COLO829 (cell line): ENCODE data around the gene AGAP1.
A peak's percentile ranks its signal among the peaks of the same experiment; 100 is the strongest.
"Not testable (repeated sequence)": the region's sequence is repeated elsewhere in the genome, so short reads cannot be mapped to it uniquely, and the experiment has no call there.

Source experiments
- DNase-seq: peaks from one replicate; pipeline ENCODE4 v3.0.0; 2012; ENCODE audit warnings: low spot score

AGAP1 gene

DNA sequence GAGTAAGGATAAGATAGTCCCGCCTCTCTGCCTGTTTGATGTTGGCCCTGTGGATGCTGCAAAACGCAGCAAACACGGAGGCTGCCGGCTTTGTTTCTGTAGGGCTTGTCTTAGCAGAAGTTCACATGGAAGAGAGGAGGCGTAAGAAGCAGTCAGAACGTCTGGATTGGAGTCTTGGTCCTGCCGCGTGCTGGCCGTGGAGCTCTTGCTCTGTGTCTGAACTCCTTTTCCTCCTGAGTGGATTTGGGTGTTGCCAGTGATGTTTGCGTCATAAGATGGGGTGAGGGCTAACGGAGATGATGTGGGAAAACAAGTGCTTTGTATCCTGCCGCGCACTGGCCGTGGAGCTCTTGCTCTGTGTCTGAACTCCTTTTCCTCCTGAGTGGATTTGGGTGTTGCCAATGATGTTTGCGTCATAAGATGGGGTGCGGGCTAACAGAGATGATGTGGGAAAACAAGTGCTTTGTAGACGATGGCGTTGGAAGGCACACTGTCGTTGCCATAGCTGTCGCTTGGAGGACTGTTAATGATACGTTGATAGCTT lies 240.9 kb downstream of the AGAP1 start:
- no peak for DNase-seq

DNA sequence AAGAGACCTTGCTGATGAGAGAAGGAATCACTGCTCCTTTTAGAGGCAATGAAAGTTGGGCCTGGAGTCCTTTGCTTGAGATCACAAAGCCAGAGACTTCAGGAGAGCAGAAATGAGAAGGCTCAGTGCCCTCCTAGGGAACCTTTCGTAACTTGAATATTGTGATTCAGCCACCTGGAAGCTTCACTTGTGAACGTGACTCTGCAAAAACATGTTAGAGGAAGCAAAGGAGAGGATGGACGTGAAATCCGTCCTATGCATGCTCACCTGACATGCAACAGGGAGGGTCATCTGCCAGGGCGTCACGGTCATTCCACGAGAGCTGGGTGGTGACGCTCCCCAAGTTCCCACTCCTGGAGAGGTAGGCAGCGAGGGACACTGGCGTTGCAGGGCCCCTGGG lies 243.6 kb downstream of the AGAP1 start:
- DNase-seq = no peak

DNA sequence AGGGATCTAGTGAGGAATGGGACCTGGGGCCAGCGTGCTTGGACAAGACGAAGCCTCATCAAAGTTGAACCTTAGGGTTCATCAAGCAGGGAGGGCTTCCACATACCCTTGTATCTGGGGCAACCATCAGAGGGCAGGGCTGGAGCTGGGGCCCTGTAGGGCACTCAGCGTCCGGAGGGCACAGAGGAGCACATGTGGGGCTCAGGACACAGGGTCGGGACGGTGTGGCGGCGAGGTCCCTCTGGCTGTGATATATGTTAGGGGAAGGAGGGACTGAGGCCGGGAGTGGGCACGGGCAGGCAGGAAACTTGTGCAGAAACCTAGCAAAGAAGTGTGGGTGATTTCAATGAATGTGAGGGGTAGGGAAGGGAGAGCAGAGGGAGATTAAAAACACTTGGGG lies 244.0 kb downstream of the AGAP1 start:
- no peak for DNase-seq

DNA sequence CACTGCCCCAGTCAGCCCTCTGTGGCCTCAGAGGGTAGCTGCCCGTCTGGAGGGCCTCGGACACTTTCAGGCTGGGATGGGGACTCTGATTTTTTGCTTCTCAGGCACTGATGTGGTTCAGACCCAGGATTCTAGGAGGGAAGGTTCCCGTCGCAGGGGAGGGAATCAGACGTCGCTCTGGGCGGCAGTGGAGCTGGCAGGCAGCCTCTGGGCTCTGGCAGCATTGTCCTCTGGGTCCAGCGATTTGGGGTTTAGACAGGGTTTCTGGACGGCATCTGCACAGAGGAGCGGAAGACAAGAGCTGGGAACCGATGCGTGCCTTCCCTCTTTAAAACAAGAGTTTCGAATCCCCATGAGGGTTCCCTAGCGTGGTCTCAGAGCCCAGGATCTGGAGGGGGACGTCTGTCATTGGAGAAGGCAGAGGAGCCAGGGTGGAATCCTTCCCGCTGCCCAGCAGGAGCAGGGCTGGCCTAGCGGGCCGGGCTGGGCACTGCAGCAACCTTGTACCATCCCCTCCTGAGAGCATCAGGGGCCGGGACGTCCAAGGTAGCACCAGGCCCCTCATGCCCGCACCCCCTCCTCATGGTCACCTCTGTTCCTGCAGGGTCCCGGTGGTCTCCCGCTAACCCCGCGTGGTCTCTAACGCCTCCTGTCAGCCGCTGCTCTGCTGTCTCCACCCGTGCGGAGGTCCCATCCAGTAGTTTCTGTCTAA lies 246.0 kb downstream of the AGAP1 start:
- no peak for DNase-seq

DNA sequence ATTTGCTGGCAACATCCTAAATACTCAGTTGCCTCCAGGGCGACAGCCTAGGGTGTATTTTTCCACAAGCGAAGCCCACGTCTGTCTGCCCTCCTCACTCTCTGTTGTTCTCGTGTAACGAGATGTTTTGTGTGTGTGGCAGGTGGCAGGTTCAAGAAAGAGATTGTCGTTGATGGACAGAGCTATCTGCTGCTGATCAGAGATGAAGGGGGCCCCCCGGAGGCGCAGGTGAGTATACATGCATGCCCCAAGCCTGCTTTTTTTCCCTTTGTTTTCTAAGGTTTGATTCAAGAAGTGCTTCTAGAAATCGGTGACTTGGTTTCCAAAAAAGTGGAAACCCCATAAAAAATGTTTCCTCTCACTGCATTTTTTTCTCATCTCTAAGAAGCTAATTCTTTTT lies 247.0 kb downstream of the AGAP1 start:
- peak; percentile 17 for DNase-seq

DNA sequence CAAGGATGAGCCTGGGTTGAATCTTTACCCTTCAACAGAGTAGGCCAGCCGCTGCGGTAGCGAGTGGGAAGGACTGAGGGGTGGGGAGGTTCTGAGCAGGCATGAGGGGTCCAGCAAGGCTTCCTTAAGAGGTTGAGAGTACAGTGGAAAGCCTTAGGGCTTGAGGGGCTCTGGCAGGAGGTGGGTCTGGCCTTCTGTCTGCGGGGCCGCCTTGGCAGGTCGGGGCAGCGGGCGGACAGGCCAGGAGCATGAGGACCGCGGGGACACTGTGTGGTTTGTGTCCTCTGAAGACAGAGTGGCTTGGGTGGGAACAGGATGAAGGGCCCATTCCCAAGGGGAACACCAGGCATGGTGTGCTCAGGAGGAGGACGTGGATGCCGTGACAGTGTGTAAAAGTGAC lies 250.3 kb downstream of the AGAP1 start:
- DNase-seq = no peak

DNA sequence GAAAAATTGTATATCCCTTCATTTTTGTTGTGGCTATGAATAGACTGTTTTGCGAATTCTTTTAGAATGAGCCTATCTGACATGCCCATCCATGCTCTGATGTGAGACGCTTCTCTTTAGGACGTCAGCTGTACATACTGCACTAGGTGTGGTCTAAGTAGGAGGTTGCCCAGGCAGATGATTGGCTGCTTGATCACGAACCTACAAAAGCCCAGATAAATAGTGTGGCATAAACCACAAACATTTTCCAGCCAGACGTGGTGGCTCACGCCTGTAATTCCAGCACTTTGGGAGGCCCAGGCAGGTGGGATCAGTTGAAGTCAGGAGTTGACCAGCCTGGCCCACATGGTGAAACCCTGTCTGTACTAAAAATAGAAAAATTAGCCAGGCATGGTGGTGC lies 251.8 kb downstream of the AGAP1 start:
- DNase-seq = no peak

DNA sequence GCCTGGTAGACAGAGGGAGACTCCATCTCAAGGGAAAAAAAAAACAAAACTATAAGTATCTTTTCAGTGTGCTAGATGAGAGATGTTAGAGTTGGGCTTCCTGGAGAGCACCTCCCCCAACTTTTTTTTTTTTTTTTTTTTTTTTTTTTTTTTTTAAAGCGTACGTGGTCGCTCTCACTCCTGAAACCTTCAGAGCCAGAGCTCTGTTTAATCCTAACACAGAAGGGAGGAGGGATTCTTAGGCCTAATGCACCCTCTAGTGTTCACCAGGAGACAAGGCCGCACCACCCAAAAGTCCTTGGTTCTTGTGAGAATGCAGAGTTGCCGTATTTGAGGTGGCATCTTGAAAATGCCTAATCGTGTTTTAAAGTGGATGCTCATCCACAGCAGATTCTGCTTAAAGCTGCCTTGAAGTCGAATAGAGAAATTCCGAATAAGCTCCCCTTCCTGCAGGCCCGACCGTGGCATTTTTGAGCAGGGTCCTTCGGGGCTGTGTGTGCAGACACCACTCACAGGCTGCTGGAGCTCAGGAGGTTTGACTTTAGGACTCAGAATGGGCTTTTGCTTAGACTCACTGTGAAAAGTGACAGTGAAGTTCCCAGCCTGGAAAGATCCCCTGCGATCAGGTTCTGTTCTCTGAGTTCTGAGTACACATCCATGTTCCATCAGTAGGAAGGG lies 252.6 kb downstream of the AGAP1 start:
- peak; percentile 80 for DNase-seq

DNA sequence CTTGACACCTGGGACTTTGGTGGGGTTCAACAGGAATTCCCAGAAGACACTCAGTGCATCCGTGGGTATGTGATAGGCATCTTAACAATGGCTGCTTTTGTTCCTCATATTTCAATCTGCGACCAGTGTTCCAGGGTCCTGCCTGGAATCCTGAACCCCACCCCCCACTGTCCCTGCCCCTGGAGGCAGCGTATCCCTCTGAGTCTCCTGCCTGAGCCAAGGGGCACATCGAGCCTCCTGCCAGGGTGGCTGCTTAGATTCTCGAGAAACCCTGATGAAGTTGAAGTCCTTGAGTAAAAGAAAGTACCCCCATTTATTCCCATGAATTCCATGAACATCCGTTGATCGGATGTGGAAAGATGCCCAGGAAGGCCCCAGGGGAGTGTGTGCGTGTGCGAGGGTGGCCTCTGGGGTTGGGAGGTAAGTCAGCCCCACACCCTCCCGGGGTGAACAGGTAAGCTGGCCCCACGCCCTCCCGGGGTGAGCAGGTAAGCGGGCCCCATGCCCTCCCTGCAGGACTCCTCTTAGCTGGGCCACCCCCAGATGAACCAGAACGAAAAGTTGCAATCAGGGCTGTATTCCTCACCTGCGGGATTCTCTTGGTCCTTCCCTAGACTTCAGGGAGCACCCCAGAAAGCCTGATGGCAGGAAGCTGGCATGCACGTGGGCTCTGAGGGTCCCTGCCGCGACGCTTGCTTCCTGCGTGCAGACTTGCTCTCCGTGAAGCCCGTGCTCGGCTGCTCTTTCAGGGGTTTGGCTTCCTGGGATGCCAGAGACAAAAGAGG lies 253.3 kb downstream of the AGAP1 start:
- DNase-seq = no peak

DNA sequence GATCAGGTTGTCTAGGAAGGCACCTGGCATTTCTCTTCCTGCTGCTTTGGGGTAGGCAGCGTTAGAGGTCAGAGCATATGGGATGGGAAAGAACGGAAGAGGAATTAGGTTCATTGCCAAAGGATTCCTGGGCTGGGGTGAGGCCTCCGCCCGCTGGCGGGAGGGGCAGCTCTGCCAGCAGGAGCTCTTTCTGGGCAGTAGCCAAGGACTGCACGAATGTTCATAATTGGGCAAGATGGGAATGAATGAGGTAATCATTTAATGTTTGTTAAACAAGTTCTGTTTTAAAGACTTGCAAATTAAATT lies 253.9 kb downstream of the AGAP1 start:
- DNase-seq = no peak

DNA sequence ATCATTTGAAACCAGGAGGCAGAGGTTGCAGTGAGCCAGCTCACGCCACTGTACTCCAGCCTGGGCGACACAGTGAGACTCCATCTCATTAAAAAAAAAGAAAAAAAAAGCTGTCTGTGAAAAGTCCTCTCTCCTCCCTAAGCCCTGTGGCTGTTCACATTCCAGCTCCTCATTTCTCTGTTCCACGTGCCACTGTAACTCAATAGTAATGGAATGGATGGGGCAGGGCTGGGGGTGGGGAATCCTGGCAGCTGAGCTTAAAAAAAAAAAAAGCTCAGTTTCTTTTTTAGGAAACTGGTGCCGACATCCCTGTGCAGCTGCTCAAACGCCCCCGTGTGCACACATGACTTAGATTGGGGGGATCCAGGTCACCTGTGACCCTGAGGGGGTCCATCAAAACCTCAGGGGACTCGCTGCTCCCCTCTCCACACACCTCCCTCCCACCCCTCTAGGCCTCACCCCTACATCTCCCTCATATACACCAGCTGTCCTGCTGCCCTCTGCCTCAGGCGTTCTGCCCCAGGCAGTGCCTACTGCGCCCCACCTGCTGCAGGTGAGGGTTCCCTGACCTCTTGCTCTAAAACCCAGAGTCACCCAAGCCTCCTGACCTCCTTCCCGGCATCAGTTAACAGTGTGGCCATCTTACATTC lies 255.4 kb downstream of the AGAP1 start:
- DNase-seq = no peak

DNA sequence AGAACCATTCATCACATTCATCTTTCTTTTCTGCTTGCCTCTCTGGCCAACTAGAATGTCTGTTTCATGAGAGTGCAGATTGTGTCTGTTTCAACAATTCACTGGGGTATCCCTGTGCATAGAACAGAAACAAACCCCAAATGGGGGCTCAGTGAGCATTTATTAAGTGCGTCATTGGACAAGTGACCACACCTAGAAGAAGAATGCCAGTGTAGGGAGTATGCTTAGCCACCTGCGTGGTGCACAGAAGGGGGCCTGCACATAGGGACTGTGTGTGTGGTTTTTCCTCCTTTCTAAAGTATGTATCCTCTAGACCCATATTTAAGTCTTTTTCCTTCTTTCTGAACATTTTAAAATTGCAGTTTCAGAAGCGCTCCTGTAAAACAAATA lies 255.9 kb downstream of the AGAP1 start:
- DNase-seq = no peak

DNA sequence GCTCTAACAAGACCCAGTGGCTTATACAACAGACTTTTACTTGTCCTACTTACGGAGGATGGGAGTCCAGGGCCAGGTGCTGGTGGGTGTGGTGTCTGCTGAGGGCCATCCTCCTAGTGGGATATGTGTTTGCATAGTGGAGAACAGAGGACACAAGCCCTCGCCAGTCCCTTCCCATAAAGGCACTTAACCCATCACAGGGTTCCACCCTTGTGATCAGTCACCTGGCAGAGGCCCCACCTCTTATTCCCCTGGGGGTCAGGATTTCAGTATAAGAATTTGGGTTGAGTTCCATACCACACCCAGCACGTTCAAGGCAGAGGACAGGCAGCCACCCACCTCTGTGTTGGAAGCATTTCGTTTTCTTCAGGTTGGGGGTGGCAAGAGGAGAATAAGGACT lies 259.0 kb downstream of the AGAP1 start:
- no peak for DNase-seq

DNA sequence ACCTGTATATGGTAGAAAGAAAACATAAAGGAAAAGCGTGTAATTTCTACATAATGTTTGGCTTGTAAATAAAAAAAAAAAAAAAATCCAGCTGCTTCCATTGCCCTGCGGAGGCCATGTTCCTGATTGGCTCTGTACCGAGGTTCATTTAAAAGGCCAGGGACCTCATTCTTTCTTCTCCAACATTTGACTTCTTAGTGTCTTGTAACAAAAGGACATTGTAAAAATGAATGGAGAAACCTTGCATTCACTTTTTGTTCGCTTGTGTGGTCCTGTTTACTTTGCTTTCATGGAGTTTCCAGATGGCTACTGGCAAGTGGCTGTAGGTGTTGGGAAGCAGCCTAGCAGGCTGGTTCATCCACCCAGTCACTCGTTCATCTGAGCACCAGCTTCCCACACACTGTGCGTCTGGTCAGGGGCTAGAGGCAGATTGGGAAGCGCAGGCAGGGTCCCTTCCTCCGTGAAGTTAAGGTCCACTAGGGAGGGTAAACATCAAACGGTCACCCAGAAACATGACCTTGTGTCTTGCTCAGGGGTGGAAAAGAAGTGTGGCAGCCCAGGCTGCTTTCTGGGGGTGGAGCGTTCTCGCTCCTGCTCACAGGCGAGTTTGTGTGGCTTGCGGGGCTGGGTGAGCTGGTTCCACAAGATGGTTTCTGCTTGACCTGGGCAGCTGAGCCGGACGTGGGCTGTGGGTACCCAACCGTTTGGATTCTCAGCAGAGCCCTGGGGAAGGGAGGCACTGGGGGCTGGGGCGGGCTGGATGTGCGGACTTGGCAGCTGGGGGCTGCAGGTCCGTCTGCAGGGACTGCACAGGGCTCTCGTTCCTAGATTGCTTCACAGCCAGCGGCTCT lies 260.7 kb downstream of the AGAP1 start:
- no peak for DNase-seq

DNA sequence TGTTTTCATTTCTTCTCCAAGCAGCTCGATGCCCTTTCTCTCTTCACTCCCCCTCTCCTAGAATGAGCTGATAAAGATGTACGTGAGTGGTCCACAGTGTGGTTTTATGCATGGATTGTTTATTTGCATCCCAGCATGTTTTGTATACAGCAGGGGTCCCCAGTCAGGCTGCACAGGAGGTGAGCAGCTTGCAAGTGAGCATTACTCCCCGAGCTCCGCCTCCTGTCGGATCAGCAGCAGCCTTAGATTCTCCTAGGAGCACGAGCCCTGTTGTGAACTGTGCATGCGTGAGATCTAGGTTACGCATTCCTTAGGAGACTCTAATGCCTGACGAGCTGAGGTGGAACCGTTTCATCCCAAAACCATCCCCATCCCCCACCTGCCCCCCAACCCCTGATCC lies 262.6 kb downstream of the AGAP1 start:
- DNase-seq = no peak

DNA sequence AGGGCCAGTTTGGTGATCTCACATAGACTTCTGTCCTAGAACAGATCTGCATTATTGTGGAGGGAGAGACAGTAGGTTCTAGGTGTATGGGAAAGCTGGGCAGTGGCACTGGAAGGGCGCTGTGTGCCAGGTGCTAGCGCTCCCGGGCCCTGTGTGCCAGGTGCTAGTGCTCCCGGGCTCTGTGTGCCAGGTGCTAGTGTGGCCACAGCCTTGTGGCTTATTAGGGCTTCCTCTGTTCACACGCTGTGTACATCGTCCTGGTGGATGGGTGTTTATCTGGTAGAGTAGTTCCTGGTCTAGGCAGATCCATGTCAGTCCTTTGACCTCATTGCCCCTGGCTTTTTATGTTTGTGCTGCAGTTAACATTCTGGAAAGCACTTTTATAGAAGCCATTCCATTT lies 263.4 kb downstream of the AGAP1 start:
- DNase-seq = no peak

DNA sequence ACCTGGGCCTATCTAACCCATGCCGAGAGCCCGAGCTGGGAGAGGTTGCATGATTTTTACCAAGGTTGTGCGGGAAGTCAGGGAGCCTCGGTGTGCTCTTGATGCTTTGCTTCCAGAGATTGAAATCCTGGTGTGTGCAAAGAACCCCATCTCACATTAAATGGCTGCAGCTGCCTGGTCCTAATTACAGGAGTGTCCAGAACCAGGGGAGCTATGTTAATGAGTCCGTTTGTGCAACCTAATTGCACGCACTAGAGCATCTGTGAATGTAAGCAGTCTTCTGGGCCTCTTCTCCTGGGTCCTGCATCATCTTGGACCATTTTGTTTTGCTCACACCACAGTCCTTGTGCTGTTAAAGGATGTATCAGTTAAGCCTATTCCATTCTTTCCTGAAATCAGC lies 263.8 kb downstream of the AGAP1 start:
- DNase-seq = no peak

DNA sequence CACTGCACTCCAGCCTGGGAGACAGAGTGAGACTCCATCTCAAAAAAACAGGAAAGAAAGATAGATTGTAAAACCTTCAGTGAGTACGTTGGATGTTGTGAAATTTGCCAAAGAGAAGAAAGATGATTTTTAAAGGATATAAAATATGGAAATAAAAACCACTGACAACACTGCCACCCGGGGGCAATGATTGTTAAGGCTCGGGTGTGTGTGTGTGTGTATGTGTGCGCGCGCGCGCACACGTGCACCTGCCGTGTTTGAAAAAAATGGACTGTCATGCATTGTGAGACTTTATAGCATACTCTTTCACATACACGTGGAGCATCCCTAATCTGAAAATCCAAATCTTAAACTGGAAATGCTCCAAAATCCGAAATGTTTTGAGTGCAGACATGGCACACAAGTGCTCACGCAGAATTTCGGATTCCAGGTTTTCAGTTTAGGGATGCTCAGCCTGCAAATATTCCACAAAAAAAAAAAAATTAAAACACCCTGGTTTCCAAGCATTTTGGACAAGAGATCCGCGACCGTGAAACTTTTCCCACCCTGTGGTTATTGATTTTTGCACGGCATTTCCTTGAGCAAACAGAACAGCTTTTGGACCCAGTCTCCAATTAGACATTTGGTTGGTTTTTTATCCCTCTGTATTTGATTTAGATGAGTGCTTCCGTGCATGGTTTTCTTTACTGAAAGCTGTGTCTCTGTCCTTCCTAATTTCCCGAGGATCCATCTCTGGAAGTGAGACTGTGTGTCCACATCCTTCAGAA lies 269.2 kb downstream of the AGAP1 start:
- no peak for DNase-seq

DNA sequence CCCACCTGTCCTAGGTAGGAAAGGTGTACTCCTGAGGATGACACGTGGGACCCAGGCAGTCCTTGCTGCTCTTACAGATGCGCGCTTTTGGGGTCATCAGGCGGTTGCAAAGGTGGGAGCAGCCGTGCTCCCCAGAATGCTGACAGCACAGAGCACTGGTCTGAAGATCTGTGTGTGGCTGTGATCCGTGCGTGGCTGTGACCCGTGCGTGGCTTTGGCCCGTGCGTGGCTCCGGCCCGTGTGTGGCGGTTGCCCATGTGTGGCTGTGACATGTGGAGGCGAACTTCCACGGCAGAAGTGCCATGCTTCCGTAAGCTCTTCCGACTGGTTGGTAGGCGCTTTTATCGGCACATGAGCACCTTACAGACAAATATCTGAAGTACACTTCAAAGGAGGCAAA lies 270.0 kb downstream of the AGAP1 start:
- no peak for DNase-seq

DNA sequence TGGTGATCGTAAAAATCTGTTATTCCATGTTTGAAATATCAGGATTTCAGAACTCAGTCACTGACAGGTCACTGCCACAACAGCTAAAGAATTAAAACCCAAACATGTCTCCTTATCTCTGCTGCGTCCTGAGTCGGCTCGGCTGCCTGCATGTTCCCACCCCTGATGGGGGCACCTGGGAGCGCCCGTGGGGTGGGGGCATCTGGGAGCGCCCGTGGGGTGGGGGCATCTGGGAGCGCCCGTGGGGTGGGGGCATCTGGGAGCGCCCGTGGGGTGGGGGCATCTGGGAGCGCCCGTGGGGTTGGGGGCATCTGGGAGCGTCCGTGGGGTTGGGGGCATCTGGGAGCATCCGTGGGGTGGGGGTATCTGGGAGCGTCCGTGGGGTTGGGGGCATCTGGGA lies 270.6 kb downstream of the AGAP1 start:
- not testable (repeated sequence) for DNase-seq
